IPS DF 6.9 (cell line): ENCODE results near the gene DPRX.

Source experiments
- DNase-seq: peaks from one replicate; pipeline ENCODE4 v3.0.0-alpha.2; 2013; ENCODE audit warnings: low read depth, low spot score
- H3K27ac ChIP-seq: one replicate; pipeline ENCODE4 v1.5.1; 2013; ENCODE audit warnings: low read length, control low read depth
- H3K27me3 ChIP-seq: 2 replicates; pipeline ENCODE4 v1.6.1; 2013; ENCODE audit warnings: mild to moderate bottlenecking, low read length; ENCODE audit not compliant: control insufficient read depth, insufficient read depth
- H3K36me3 ChIP-seq: 2 replicates; pipeline ENCODE4 v1.6.1; 2013; ENCODE audit warnings: low read length; ENCODE audit not compliant: control insufficient read depth, insufficient read depth
- H3K4me1 ChIP-seq: 2 replicates; pipeline ENCODE4 v1.6.1; 2013; ENCODE audit warnings: low read length; ENCODE audit not compliant: control insufficient read depth, insufficient read depth
- H3K4me3 ChIP-seq: 2 replicates; pipeline ENCODE4 v1.5.1; 2013; ENCODE audit warnings: mild to moderate bottlenecking, low read length
- H3K9me3 ChIP-seq: 2 replicates; pipeline ENCODE4 v1.6.1; 2013; ENCODE audit warnings: low read length, inconsistent platforms; ENCODE audit not compliant: control insufficient read depth, insufficient read depth
- WGBS: extraction: QIAGEN DNeasy Blood & Tissue Kit; methylation state at CpG from one replicate; pipeline ENCODE4 v1.1.7; 2013; ENCODE audit warnings: mixed read lengths, missing lambda C conversion rate; ENCODE audit not compliant: insufficient read length, insufficient coverage; 5-methylcytosine and 5-hydroxymethylcytosine counted together

Gene DPRX

GRCh38 chr19:53612762-53613526 is 18.9 kb upstream of the DPRX start:
- DNase-seq: peak; percentile 63
- Histone ChIP-seq H3K36me3 (no peaks in the 10 kb centered on the region), H3K4me1 (peaks cover 6% of the 10 kb centered on the region), H3K27ac (no peak overlapping the region), H3K4me3 (no peak overlapping the region), H3K27me3 (no peaks in the 10 kb centered on the region), H3K9me3 (no peaks in the 10 kb centered on the region)
- WGBS: no CpG with 5 or more reads among the region's 14 CpGs

DNA sequence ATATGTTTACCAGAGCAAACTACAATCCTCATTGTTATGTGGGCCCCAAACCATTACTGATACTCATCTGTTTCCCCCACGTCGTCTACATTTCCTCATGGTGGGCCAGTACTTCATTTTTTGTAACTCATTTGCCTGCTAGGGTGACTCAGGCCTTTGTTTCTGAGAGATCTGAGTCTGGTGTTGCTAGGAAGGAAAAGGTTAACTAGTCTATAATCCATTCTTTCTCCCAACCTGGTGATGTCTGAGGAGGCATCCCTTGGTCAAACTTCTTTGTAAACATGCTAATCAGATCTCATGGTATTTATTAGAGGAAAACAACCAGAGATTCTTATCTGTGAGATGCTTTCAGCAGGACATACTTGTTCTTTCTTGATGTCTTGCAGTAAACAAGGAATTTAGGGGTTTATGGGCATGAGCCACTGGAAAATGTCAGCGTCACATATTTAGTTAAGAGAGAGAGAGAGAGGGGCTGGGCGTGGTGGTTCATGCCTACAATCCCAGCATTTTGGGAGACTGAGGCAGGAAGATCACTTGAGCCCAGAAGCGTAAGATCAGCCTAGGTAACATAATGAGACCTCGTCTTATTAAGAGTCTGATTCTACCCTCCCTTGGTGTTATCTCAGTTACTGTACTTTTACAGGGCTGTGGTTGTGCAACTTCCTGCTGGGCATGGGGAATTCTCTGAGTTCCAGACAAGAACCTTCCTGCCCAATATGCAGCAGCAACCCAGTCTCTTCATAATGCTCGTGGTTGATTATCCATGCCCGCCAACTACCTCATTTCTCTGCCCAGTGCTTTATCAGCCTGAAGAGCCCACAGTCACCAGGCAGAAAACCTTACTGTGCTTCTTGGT is 9.7 kb upstream of the DPRX start:
- H3K27me3 ChIP-seq: no peaks in the 10 kb centered on the region
- H3K4me1 ChIP-seq: no peaks in the 10 kb centered on the region
- H3K4me3 ChIP-seq: no peak overlapping the region
- H3K36me3 ChIP-seq: no peaks in the 10 kb centered on the region
- H3K9me3 ChIP-seq: no peaks in the 10 kb centered on the region; the same call in 1 of the 2 replicates
- no peak overlapping the region for H3K27ac ChIP-seq
- DNase-seq: no peak
- WGBS: no CpG with 5 or more reads among the region's 8 CpGs

- no peak overlapping the region for H3K4me3 ChIP-seq
- no peaks in the 10 kb centered on the region for H3K36me3 ChIP-seq
- H3K4me1 ChIP-seq: no peaks in the 10 kb centered on the region
- H3K9me3 ChIP-seq: no peaks in the 10 kb centered on the region; the same call in 1 of the 2 replicates
- no peak for DNase-seq
- no peak overlapping the region for H3K27ac ChIP-seq
- WGBS: no CpG with 5 or more reads among the region's 16 CpGs
- no peaks in the 10 kb centered on the region for H3K27me3 ChIP-seq
These were observed 6.8 kb upstream of the DPRX start for GRCh38 chr19:53624771-53625545.

DNA sequence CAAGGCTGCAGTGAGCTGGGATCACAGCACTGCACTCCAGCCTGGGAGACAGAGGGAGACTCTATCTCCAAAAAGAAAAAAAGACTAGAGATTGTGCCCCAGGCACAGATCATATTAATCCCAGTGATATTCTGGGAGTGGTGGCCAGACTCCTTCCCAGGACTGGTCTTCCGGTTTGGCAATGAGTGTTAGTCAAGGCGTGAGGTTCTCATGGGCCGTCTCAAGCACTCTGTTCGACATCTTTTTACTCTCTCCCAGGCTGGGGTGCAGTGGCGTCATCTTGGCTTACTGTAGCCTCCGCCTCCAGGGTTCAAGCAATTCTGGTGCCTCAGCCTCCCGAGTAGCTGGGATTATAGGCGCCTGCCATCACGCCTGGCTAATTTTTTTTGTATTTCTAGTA is 5.3 kb upstream of the DPRX start:
- Histone ChIP-seq H3K4me3 (no peak overlapping the region), H3K4me1 (no peaks in the 10 kb centered on the region), H3K36me3 (no peaks in the 10 kb centered on the region), H3K27me3 (no peaks in the 10 kb centered on the region), H3K9me3 (no peaks in the 10 kb centered on the region; the same call in 1 of the 2 replicates), H3K27ac (no peak overlapping the region)
- no peak for DNase-seq
- WGBS: no CpG with 5 or more reads among the region's 9 CpGs

DNA sequence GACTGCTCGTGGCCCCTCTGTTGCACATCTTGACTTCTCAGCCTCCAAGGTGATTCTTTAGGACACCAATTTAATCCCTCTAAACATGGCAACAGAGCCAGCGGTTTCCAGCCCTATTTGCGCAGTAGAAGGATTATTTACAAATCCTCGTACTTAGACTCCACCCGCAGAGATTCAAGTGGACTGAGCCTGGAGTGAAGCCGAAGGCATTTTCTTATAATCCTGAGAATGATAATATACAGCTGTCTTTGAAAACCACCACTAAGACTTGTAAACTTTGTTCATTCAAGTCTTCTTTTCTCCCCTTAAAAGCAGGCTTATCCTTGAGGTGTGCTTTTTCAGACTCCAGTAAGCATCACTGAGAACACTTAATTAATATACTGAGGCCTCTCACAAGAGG is 4.8 kb upstream of the DPRX start:
- no peak for DNase-seq
- Histone ChIP-seq H3K4me1 (no peaks in the 10 kb centered on the region), H3K4me3 (no peak overlapping the region), H3K9me3 (no peaks in the 10 kb centered on the region; the same call in 1 of the 2 replicates), H3K27ac (no peak overlapping the region), H3K27me3 (no peaks in the 10 kb centered on the region), H3K36me3 (no peaks in the 10 kb centered on the region)
- WGBS: no CpG with 5 or more reads among the region's 6 CpGs

- no peaks in the 10 kb centered on the region for H3K36me3 ChIP-seq
- H3K9me3 ChIP-seq: no peaks in the 10 kb centered on the region
- no peak for DNase-seq
- no peaks in the 10 kb centered on the region for H3K4me1 ChIP-seq
- no peaks in the 10 kb centered on the region for H3K27me3 ChIP-seq
- H3K27ac ChIP-seq: no peak overlapping the region
- no peak overlapping the region for H3K4me3 ChIP-seq
- 100% methylated on average over 3 of the region's 10 CpGs for WGBS
These were observed 3.0 kb downstream of the DPRX start for GRCh38 chr19:53634768-53635167.

DNA sequence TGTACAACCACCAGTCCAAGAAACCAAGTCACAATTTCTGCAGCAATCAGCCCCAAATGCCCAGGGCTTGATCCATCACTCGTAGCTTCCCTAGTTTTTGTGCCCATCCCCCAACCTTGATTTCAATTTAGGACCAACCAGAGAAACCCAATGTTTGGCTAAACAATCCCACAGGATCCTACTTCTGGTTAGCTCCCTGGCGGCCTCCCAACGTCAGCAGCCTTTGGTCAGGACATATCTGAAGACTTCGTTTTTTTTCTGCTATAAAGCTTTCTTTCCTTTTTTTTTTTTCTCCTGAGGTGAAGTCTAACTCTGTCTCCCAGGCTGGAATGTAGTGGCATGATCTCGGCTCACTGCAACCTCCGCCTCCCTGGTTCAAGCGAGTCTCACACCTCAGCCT is 7.7 kb downstream of the DPRX start:
- no peaks in the 10 kb centered on the region for H3K9me3 ChIP-seq
- no CpG with 5 or more reads among the region's 7 CpGs for WGBS
- no peak overlapping the region for H3K27ac ChIP-seq
- no peaks in the 10 kb centered on the region for H3K27me3 ChIP-seq
- no peak for DNase-seq
- no peaks in the 10 kb centered on the region for H3K36me3 ChIP-seq
- H3K4me3 ChIP-seq: no peak overlapping the region
- H3K4me1 ChIP-seq: 0 out of 2 replicates have a peak, but pooled peaks cover 1% of the 10 kb centered on the region

DNA sequence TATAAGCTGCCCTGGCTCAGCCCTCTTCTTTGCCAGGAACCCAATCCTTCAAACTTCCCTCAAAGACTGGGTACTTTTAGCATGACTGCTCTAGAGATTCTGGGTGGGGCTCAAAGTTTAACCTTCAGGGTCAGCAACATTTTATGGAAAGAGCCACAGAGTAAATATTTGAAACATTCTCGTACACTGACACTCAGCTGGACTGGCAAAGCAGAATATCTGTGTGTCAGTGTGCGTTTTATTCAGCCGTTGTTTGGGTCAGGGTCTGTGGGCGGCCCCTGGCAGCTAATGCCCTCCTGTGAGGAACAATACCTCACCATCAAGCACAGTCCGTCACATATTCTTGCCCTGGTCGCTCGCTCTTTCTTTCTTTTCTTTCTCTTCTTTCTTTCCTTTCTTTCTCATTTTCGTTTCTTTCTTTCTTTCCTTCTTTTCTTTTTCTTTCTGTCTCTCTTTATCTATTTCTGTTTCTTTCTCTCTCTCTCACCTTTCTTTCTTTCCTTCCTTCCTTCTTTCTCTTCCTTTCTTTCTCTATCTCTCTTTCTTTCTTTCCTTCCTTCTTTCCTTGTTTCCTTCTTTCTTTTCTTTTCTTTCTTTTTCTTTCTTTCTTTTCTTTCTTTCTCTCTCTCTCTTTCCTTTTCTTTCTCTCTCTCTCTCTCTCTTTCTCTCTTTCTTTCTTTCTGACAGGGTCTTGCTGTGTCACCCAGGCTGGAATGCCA is 10.7 kb downstream of the DPRX start:
- H3K27ac ChIP-seq: no peak overlapping the region
- no peak overlapping the region for H3K4me3 ChIP-seq
- no peaks in the 10 kb centered on the region for H3K36me3 ChIP-seq
- 0 out of 2 replicates have a peak, but pooled peaks cover 3% of the 10 kb centered on the region for H3K4me1 ChIP-seq
- WGBS: no CpG with 5 or more reads among the region's 8 CpGs
- DNase-seq: no peak
- no peaks in the 10 kb centered on the region for H3K27me3 ChIP-seq
- no peaks in the 10 kb centered on the region for H3K9me3 ChIP-seq

DNA sequence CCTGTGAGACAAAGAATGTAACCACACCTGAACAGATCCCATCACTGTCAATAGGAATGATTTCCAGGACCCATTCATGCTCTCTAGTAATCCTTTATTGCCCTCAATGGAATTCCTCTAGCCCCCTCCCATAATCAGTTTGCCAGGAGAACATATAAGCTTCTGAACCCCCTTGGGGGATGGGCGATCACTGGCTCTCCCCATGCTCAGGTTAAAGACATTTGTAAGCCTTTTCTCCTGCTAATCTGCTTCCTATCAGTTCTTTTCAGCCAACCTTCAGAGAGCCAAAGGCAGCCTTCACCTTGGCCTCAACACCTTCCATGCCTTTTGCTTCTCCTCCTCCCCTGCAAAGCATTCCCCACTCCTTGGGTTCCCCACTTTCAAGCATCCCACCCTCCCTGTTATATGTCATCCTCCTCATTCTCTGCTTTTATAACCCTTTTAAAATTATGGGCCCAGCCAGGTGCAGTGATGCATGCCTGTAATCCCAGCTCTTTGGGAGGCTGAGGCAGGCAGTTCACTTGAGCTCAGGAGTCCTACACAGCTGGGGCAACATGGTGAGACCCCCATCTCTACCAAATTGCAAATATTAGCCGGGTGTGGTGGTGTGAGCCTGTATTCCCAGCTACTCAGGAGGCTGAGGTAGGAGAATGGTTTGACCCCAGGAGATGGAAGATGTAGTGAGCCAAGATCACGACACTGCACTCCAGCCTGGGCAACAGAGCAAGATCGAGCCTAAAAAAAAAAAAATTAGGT is 12.4 kb downstream of the DPRX start:
- Histone ChIP-seq H3K4me1 (0 out of 2 replicates have a peak, but pooled peaks cover 3% of the 10 kb centered on the region), H3K36me3 (no peaks in the 10 kb centered on the region), H3K9me3 (no peaks in the 10 kb centered on the region), H3K27me3 (no peaks in the 10 kb centered on the region), H3K4me3 (no peak overlapping the region), H3K27ac (no peak overlapping the region)
- DNase-seq: peak; percentile 66
- no CpG with 5 or more reads among the region's 4 CpGs for WGBS
